ENCODE data around the gene ARHGAP32. TPM values are rescaled to one million over a fixed set of nuclear protein-coding genes. Genes with fewer than 3 reads are reported as not detected.

The ARHGAP32 gene
- polyA plus RNA-seq, 1 donor from 2014 or later = 12.0 TPM

- H3K36me3 ChIP-seq (ENCODE audit: insufficient read depth, low read length) = no peaks in the 10 kb centered on the region
- TF ChIP-seq REST (IDR thresholded peaks at IDR 0.05; ENCODE audit: borderline replicate concordance) = no peak
- TF ChIP-seq EP300 (conservative IDR thresholded peaks at IDR 0.05; ENCODE audit: poor library complexity, severe bottlenecking) = no peak
- TF ChIP-seq TAF1 (IDR thresholded peaks at IDR 0.05; ENCODE audit: low read depth) = no peak
- TF ChIP-seq RAD21 (conservative IDR thresholded peaks at IDR 0.05) = no peak
- TF ChIP-seq MXI1 (conservative IDR thresholded peaks at IDR 0.05; ENCODE audit: poor library complexity, severe bottlenecking) = no peak
- H3K4me3 ChIP-seq (ENCODE audit: low read length) = no peak overlapping the region
- H3F3A ChIP-seq (ENCODE audit: insufficient read depth, low read length, poor library complexity, severe bottlenecking) = no peaks in the 10 kb centered on the region
- H3K79me2 ChIP-seq (replicated peaks; ENCODE audit: insufficient read depth, low read length) = no peaks in the 10 kb centered on the region
- peaks cover 10% of the 10 kb centered on the region for H3K9me3 ChIP-seq (ENCODE audit: low read length)
- H3K27me3 ChIP-seq (ENCODE audit: insufficient read depth, low read depth, low read length) = no peaks in the 10 kb centered on the region
- no peak overlapping the region for H3K27ac ChIP-seq (ENCODE audit: low read length)
- H2AFZ ChIP-seq (ENCODE audit: low read depth, low read length) = no peak overlapping the region
- H3K9me2 ChIP-seq (ENCODE audit: insufficient read depth, low read length) = no peaks in the 10 kb centered on the region
- no peaks in the 10 kb centered on the region for H4K20me1 ChIP-seq (ENCODE audit: insufficient read depth)
- H3K4me2 ChIP-seq (ENCODE audit: low read length) = no peak overlapping the region
- no peak overlapping the region for H3K9ac ChIP-seq (ENCODE audit: low read length)
Measured at GRCh38 chr11:129109701-129110100, 82.4 kb downstream of the ARHGAP32 start.

GRCh38 chr11:129106788-129107187 lies 85.3 kb downstream of the ARHGAP32 start:
- H3K27me3 ChIP-seq (ENCODE audit: insufficient read depth, low read depth, low read length) = no peaks in the 10 kb centered on the region
- no peak overlapping the region for H3K27ac ChIP-seq (ENCODE audit: low read length)
- no peaks in the 10 kb centered on the region for H3K9me2 ChIP-seq (ENCODE audit: insufficient read depth, low read length)
- no peaks in the 10 kb centered on the region for H3K79me2 ChIP-seq (replicated peaks; ENCODE audit: insufficient read depth, low read length)
- peaks cover 10% of the 10 kb centered on the region for H3K9me3 ChIP-seq (ENCODE audit: low read length)
- no peak for TF ChIP-seq TAF1 (IDR thresholded peaks at IDR 0.05; ENCODE audit: low read depth)
- no peak for TF ChIP-seq EP300 (conservative IDR thresholded peaks at IDR 0.05; ENCODE audit: poor library complexity, severe bottlenecking)
- no peak for TF ChIP-seq MXI1 (conservative IDR thresholded peaks at IDR 0.05; ENCODE audit: poor library complexity, severe bottlenecking)
- no peak for TF ChIP-seq SMC3 (conservative IDR thresholded peaks at IDR 0.05; ENCODE audit: poor library complexity)
- no peak for TF ChIP-seq CTCF (IDR thresholded peaks at IDR 0.05; ENCODE audit: poor library complexity, severe bottlenecking)
- TF ChIP-seq RAD21 (conservative IDR thresholded peaks at IDR 0.05) = no peak
- TF ChIP-seq POLR2AphosphoS5 (IDR thresholded peaks at IDR 0.05) = no peak
- TF ChIP-seq EZH2 (IDR thresholded peaks at IDR 0.05; ENCODE audit: borderline replicate concordance, insufficient read depth, low read length, poor library complexity, severe bottlenecking) = no peak
- no peak for TF ChIP-seq REST (IDR thresholded peaks at IDR 0.05; ENCODE audit: borderline replicate concordance)
- no peak overlapping the region for H2AFZ ChIP-seq (ENCODE audit: low read depth, low read length)
- H3F3A ChIP-seq (ENCODE audit: insufficient read depth, low read length, poor library complexity, severe bottlenecking) = no peaks in the 10 kb centered on the region
- no peak overlapping the region for H3K9ac ChIP-seq (ENCODE audit: low read length)
- no peak overlapping the region for H3K4me3 ChIP-seq (ENCODE audit: low read length)
- H3K4me2 ChIP-seq (ENCODE audit: low read length) = no peak overlapping the region
- peaks cover 6% of the 10 kb centered on the region for H3K36me3 ChIP-seq (ENCODE audit: insufficient read depth, low read length)
- no peaks in the 10 kb centered on the region for H4K20me1 ChIP-seq (ENCODE audit: insufficient read depth)
